B cell (primary cell): ENCODE data around the gene LMF2.

ENCODE experiments used
- EZH2 ChIP-seq: IDR thresholded peaks from 2 replicates; pipeline ENCODE4 v1.6.1; 2012; ENCODE audit warnings: borderline replicate concordance, low read depth, mild to moderate bottlenecking, moderate library complexity, low read length; ENCODE audit not compliant: insufficient read depth, poor library complexity, severe bottlenecking
- TF ChIP-seq, protein P1 (sequence below): fragments of 200-600 bp; IDR thresholded peaks from one replicate; pipeline ENCODE4 v1.8.0; 2022; ENCODE audit warnings: antibody characterized with exemption, mild to moderate bottlenecking

DNA sequence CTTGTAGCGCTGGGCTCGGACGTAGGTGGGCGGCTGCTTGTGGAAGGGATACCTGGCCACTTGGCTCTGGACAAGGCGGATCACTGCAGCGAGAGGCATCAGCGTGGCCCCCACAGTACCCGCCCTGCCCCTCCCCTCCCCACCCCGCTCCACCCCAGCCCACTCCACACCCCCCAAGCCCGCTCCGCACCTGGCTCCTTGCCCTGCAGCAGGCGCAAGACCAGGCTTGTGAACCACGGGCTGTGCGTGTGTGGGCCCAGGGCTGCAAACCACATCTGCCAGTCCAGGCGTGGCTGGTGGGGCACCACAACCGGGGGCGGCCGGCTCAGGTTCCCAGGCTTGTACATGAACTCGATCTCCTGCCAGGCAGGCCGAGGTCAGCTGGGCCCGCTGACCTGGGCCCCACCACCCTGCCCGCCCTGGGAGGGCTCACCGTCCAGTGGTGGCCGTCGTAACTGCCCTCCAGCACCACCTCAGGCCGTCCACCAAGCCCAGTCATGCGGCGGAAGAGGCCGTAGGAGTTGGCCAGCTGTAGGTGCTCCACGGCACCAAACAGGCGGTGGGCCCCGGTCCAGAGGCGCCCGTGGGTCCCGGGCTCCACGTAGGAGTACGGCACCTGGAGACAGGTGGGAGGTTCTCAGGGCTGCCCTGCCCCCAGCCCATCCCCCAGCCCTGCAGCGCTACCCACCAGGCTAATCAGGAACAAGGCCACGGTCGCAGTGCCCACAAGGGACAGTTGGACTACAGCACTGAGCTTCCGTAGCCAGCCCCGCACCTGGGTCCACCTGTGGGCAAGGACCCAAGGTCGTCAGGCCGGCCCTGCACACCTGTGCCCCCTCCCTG, 2.9 kb downstream of the LMF2 start:
- TF ChIP-seq, protein P1, sequence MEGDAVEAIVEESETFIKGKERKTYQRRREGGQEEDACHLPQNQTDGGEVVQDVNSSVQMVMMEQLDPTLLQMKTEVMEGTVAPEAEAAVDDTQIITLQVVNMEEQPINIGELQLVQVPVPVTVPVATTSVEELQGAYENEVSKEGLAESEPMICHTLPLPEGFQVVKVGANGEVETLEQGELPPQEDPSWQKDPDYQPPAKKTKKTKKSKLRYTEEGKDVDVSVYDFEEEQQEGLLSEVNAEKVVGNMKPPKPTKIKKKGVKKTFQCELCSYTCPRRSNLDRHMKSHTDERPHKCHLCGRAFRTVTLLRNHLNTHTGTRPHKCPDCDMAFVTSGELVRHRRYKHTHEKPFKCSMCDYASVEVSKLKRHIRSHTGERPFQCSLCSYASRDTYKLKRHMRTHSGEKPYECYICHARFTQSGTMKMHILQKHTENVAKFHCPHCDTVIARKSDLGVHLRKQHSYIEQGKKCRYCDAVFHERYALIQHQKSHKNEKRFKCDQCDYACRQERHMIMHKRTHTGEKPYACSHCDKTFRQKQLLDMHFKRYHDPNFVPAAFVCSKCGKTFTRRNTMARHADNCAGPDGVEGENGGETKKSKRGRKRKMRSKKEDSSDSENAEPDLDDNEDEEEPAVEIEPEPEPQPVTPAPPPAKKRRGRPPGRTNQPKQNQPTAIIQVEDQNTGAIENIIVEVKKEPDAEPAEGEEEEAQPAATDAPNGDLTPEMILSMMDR: no peak
- no peak for TF ChIP-seq EZH2
